ENCODE measurements around the gene ARHGEF7.

ARHGEF7 gene

GRCh38 chr13:111202156-111202621 lies 87.1 kb downstream of the ARHGEF7 start:
- no peak for DNase-seq

GRCh38 chr13:111202745-111203144 lies 87.6 kb downstream of the ARHGEF7 start:
- DNase-seq, result no peak

GRCh38 chr13:111203736-111204389 lies 88.8 kb downstream of the ARHGEF7 start:
- no peak for DNase-seq

GRCh38 chr13:111204438-111205177 lies 89.5 kb downstream of the ARHGEF7 start:
- no peak for DNase-seq

- DNase-seq, result no peak
Measured at GRCh38 chr13:111206148-111206547, 91.0 kb downstream of the ARHGEF7 start.

GRCh38 chr13:111209613-111210012 lies 94.5 kb downstream of the ARHGEF7 start:
- no peak for DNase-seq

- DNase-seq, result no peak
Measured at GRCh38 chr13:111210091-111210490, 95.0 kb downstream of the ARHGEF7 start.

GRCh38 chr13:111210544-111211469 lies 95.7 kb downstream of the ARHGEF7 start:
- DNase-seq, result no peak

- DNase-seq, result no peak
Measured at GRCh38 chr13:111211789-111212516, 96.8 kb downstream of the ARHGEF7 start.

GRCh38 chr13:111212517-111212873 lies 97.4 kb downstream of the ARHGEF7 start:
- DNase-seq, result no peak

- DNase-seq, result no peak
Measured at GRCh38 chr13:111213964-111214726, 99.0 kb downstream of the ARHGEF7 start.

GRCh38 chr13:111215081-111216047 lies 100.3 kb downstream of the ARHGEF7 start:
- DNase-seq, result no peak

GRCh38 chr13:111216166-111216960 lies 101.3 kb downstream of the ARHGEF7 start:
- DNase-seq, result peak; percentile 40

GRCh38 chr13:111217641-111218040 lies 102.5 kb downstream of the ARHGEF7 start:
- DNase-seq, result no peak

GRCh38 chr13:111219280-111219679 lies 104.2 kb downstream of the ARHGEF7 start:
- DNase-seq, result no peak

- no peak for DNase-seq
Measured at GRCh38 chr13:111219950-111220349, 104.8 kb downstream of the ARHGEF7 start.

- DNase-seq, result no peak
Measured at GRCh38 chr13:111225166-111225565, 110.1 kb downstream of the ARHGEF7 start.

- no peak for DNase-seq
Measured at GRCh38 chr13:111225810-111226546, 110.9 kb downstream of the ARHGEF7 start.

- no peak for DNase-seq
Measured at GRCh38 chr13:111227405-111227804, 112.3 kb downstream of the ARHGEF7 start.

All from stimulated activated CD4-positive, alpha-beta T cell treated with anti-CD3 and anti-CD28 coated beads, Interleukin-4, amount 100 ng/mL, for 1 hour (primary cell).